HepG2 (cell line): ENCODE measurements around the gene CD300LG. TPM values are rescaled to one million over a fixed set of nuclear protein-coding genes. Genes with fewer than 3 reads are reported as not detected.

Experiments used
- ATAC-seq: fragments of 200-7000 bp; cut with Tn5 transposase; 3 replicates; pipeline ENCODE4 v1.9.1; 2020; ENCODE audit warnings: mild to moderate bottlenecking, moderate library complexity
- BruUV-seq: library from RNA; stranded (reverse); fragments of 400-500 nt; replicated peaks from 2 replicates; lab custom pipeline; 2021; lab: Mats Ljungman, UMichigan
- CTCF ChIA-PET: fragments of 300-600 bp; formaldehyde crosslinking; extraction: SDS; loops from one replicate; lab custom pipeline; 2021; ENCODE audit warnings: low total read pairs, inconsistent platforms, low intra/inter-chr PET ratio; lab: Yijun Ruan, JAX
- POLR2A ChIA-PET: fragments of 350-600 bp; sonication (Branson Sonifier 250); formaldehyde crosslinking; loops from one replicate; lab custom pipeline; 2020; ENCODE audit warnings: antibody characterized with exemption, inconsistent platforms; lab: Yijun Ruan, JAX
- DNase-seq: peaks from one replicate; pipeline ENCODE4 v3.0.0-alpha.2; 2015; ENCODE audit warnings: low spot score
- FAIRE-seq: peaks from 3 replicates; lab custom pipeline; 2011; peaks lifted over from hg19 to GRCh38; lab: Jason Lieb, UNC
- H2AFZ ChIP-seq: one replicate; pipeline ENCODE4 v1.6.1; 2011; ENCODE audit warnings: low read length, inconsistent platforms
- H3K27ac ChIP-seq: fragments of 300-600 bp; 3 replicates; pipeline ENCODE4 v1.8.0; 2011; ENCODE audit warnings: mixed run types, mild to moderate bottlenecking, mixed read lengths, low read length, inconsistent platforms; ENCODE audit not compliant: insufficient read depth; ENCODE audit errors: extremely low read length
- H3K27me3 ChIP-seq, 2 experiments: fragments of 200-600 bp in 1 of 2; 2 replicates in 1 of 2; 3 replicates in 1 of 2; pipeline versions ENCODE4 v1.6.0 to v1.8.0; 2011; ENCODE audit warnings: low read length in 2 of 2, mild to moderate bottlenecking in 2 of 2, moderate library complexity in 2 of 2, inconsistent platforms in 1 of 2; ENCODE audit not compliant: insufficient read depth in 2 of 2, control insufficient read depth in 1 of 2
- H3K36me3 ChIP-seq, 2 experiments: fragments of 200-600 bp in 1 of 2; replicated peaks in 1 of 2; 2 replicates in 1 of 2; 3 replicates in 1 of 2; pipeline versions ENCODE4 v1.5.1 to v1.8.0; 2011; ENCODE audit warnings: low read length in 2 of 2, inconsistent platforms in 1 of 2; ENCODE audit not compliant: insufficient read depth in 2 of 2, control insufficient read depth in 1 of 2
- H3K4me1 ChIP-seq: 2 replicates; pipeline ENCODE4 v1.5.1; 2012; ENCODE audit warnings: low read length, inconsistent platforms; ENCODE audit not compliant: insufficient read depth
- H3K4me2 ChIP-seq: 2 replicates; pipeline ENCODE4 v1.6.0; 2011; ENCODE audit warnings: low read depth, low read length, inconsistent platforms
- H3K4me3 ChIP-seq, 3 experiments: fragments of 200-600 bp in 1 of 3; sonication (generic), shearing (Covaris generic) in 1 of 3; replicated peaks in 1 of 3; 2 replicates each; pipeline ENCODE4 v1.5.1; 2011 to 2016; ENCODE audit warnings: low read length in 3 of 3, inconsistent platforms in 2 of 3, low read depth in 2 of 3, mild to moderate bottlenecking in 2 of 3, control low read depth in 1 of 3, mixed read lengths in 1 of 3; ENCODE audit not compliant: insufficient read depth in 1 of 3
- H3K79me2 ChIP-seq: one replicate; pipeline ENCODE4 v1.6.1; 2011; ENCODE audit warnings: low read length, inconsistent platforms; ENCODE audit not compliant: insufficient read depth
- H3K9ac ChIP-seq: 2 replicates; pipeline ENCODE4 v1.6.0; 2011; ENCODE audit warnings: mild to moderate bottlenecking, low read depth, low read length, inconsistent platforms; ENCODE audit not compliant: insufficient read depth
- H3K9me3 ChIP-seq: 2 replicates; pipeline ENCODE4 v1.5.1; 2012; ENCODE audit warnings: mild to moderate bottlenecking, low read length
- H4K20me1 ChIP-seq: 2 replicates; pipeline ENCODE4 v1.6.0; 2011; ENCODE audit warnings: inconsistent platforms, mild to moderate bottlenecking, low read length, moderate library complexity; ENCODE audit not compliant: insufficient read depth
- ASH2L ChIP-seq: fragments of 300-600, 200-600 bp; sonication (generic); IDR thresholded peaks from 2 replicates; pipeline ENCODE4 v1.7.0; 2017; ENCODE audit warnings: low read depth, mild to moderate bottlenecking, moderate library complexity, mixed read lengths, low read length; ENCODE audit not compliant: insufficient read length
- FOXA3 ChIP-seq: IDR thresholded peaks from 2 replicates; pipeline ENCODE4 v1.6.1; 2016; ENCODE audit warnings: missing genetic modification reagents, missing compliant biosample characterization
- HMG20A ChIP-seq: IDR thresholded peaks from 2 replicates; pipeline ENCODE4 v1.6.1; 2016; ENCODE audit warnings: borderline replicate concordance
- PHF5A ChIP-seq: IDR thresholded peaks from one replicate; pipeline ENCODE4 v1.6.1; 2018; ENCODE audit warnings: low read depth, missing genetic modification reagents; ENCODE audit not compliant: unreplicated experiment
- RNF2 ChIP-seq: fragments of 450-650 bp; conservative IDR thresholded peaks from 2 replicates; pipeline ENCODE4 v1.6.1; 2016; ENCODE audit warnings: low read depth
- TCF7 ChIP-seq: sonication (generic); IDR thresholded peaks from 2 replicates; pipeline ENCODE4 v1.6.1; 2016; ENCODE audit warnings: antibody characterized with exemption, low read depth
- ZFP62 ChIP-seq: sonication (generic); formaldehyde crosslinking; IDR thresholded peaks from 2 replicates; pipeline ENCODE4 v1.4.0; 2020; ENCODE audit warnings: missing genetic modification reagents
- ZNF256 ChIP-seq: sonication (generic); formaldehyde crosslinking; conservative IDR thresholded peaks from 2 replicates; pipeline ENCODE4 v1.4.0; 2020; ENCODE audit warnings: missing genetic modification reagents
- ZNF337 ChIP-seq: sonication (generic); formaldehyde crosslinking; IDR thresholded peaks from 2 replicates; pipeline ENCODE4 v1.5.1; 2020; ENCODE audit warnings: missing genetic modification reagents, low read depth, mild to moderate bottlenecking, borderline replicate concordance
- ZNF44 ChIP-seq: sonication (generic); formaldehyde crosslinking; IDR thresholded peaks from 2 replicates; pipeline ENCODE4 v1.5.1; 2020; ENCODE audit warnings: mild to moderate bottlenecking, missing genetic modification reagents
- WGBS: methylation state at CpG from one replicate; pipeline ENCODE4 v1.1.6; 2017; ENCODE audit warnings: low lambda C conversion rate; 5-methylcytosine and 5-hydroxymethylcytosine counted together
- in situ Hi-C: cut with HindIII; loops from 2 replicates; pipeline ENCODE4 v1.10.0; 2017; ENCODE audit warnings: low pct_unique_long_range_greater_than_20kb; ENCODE audit not compliant: extremely low pct_ligation_motif_present
- intact Hi-C: fragments of 100-400 bp; cut with micrococcal nuclease; formaldehyde crosslinking; loops from one replicate; pipeline ENCODE4 v1.10.0; 2022; ENCODE audit not compliant: unreplicated experiment
- polyA plus RNA-seq, 8 experiments: library from polyadenylated mRNA; depleted of rRNA in 3 of 8; stranded (reverse) in 7 of 8; unstranded in 1 of 8; fragments of >200 nt; fragmentation: Illumina TruSeq in 4 of 8; extraction: Trizol in 4 of 8; gene quantifications; 2 replicates each; pipeline versions ENCODE4 v1.2.1 to v1.2.3, GENCODE V29; 2011 to 2016; ENCODE audit warnings: low read depth in 4 of 8, missing spikeins in 1 of 8, mixed read lengths in 1 of 8; ENCODE audit not compliant: insufficient read depth in 1 of 8
- total RNA-seq, 5 experiments: library from RNA; depleted of rRNA; stranded (reverse); fragments of >200 nt; fragmentation: Illumina TruSeq; extraction: Trizol; gene quantifications; 2 replicates each; pipeline ENCODE4 v1.2.3, GENCODE V29; 2016; ENCODE audit warnings: low read depth in 1 of 5
- TF ChIP-seq, protein P1 (sequence below): sonication (generic); formaldehyde crosslinking; IDR thresholded peaks from 2 replicates; pipeline ENCODE4 v1.8.0; 2022; ENCODE audit warnings: low read depth, missing genetic modification reagents
- TF ChIP-seq, protein P2 (sequence below): sonication (generic); formaldehyde crosslinking; IDR thresholded peaks from 2 replicates; pipeline ENCODE4 v1.4.0; 2020; ENCODE audit warnings: missing genetic modification reagents
- TF ChIP-seq, protein P3 (sequence below): sonication (generic); formaldehyde crosslinking; IDR thresholded peaks from 2 replicates; pipeline ENCODE4 v1.5.0; 2020; ENCODE audit warnings: missing genetic modification reagents, mild to moderate bottlenecking, borderline replicate concordance

The CD300LG gene
- total and polyA plus RNA-seq, 2 of the 13 experiments (the other 11 are each of a cell fraction or from before 2014, with no cell fraction given) = not detected

DNA sequence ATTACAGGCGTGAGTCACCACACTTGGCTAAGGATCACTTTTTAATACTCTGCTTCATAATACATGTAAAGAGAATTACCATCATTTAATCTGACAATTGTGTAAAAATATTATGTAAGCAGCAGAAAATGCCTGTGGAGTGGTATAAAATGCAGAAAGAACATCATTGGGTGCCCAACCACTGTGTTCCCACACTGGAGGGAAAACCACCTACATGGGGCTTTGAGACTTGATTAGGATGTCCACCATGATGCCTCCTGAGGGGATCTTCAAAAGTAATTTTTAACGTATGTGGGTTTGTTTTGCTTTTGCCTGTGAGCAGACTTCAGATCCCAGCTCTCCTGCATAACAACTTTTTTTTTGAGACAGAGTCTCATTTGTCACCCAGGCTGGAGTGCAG lies 47.9 kb upstream of the CD300LG start:
- POLR2A ChIA-PET = no interaction called here
- Histone ChIP-seq H4K20me1 (no peaks in the 10 kb centered on the region), H3K9me3 (no peaks in the 10 kb centered on the region)
- CTCF ChIA-PET = no interaction called here
- TF ChIP-seq, protein P1, sequence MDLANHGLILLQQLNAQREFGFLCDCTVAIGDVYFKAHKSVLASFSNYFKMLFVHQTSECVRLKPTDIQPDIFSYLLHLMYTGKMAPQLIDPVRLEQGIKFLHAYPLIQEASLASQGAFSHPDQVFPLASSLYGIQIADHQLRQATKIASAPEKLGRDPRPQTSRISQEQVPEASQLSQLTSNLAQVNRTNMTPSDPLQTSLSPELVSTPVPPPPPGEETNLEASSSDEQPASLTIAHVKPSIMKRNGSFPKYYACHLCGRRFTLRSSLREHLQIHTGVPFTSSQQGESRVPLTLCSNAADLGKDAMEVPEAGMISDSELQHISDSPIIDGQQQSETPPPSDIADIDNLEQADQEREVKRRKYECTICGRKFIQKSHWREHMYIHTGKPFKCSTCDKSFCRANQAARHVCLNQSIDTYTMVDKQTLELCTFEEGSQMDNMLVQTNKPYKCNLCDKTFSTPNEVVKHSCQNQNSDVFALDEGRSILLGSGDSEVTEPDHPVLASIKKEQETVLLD (CRISPR knock-in tag) = no peak
- TF ChIP-seq ZFP62 (no peak), TCF7 (no peak), ZNF44 (CRISPR knock-in tag) (no peak), HMG20A (CRISPR knock-in tag) (no peak), RNF2 (no peak), FOXA3 (CRISPR knock-in tag) (no peak), ASH2L (no peak), ZNF256 (no peak), PHF5A (CRISPR knock-in tag) (no peak), ZNF337 (no peak)
- TF ChIP-seq, protein P2, sequence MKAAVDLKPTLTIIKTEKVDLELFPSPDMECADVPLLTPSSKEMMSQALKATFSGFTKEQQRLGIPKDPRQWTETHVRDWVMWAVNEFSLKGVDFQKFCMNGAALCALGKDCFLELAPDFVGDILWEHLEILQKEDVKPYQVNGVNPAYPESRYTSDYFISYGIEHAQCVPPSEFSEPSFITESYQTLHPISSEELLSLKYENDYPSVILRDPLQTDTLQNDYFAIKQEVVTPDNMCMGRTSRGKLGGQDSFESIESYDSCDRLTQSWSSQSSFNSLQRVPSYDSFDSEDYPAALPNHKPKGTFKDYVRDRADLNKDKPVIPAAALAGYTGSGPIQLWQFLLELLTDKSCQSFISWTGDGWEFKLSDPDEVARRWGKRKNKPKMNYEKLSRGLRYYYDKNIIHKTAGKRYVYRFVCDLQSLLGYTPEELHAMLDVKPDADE (CRISPR knock-in tag) = no peak
- TF ChIP-seq, protein P3, sequence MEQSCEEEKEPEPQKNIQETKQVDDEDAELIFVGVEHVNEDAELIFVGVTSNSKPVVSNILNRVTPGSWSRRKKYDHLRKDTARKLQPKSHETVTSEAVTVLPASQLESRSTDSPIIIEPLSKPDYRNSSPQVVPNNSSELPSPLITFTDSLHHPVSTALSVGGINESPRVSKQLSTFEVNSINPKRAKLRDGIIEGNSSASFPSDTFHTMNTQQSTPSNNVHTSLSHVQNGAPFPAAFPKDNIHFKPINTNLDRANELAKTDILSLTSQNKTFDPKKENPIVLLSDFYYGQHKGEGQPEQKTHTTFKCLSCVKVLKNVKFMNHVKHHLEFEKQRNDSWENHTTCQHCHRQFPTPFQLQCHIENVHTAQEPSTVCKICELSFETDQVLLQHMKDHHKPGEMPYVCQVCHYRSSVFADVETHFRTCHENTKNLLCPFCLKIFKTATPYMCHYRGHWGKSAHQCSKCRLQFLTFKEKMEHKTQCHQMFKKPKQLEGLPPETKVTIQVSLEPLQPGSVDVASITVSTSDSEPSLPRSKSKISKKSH = no peak
- TF ChIP-seq, all 625 proteins: peak for 0
- no TSS peak for BruUV-seq
- H3K4me2 ChIP-seq = no peak overlapping the region
- H3K36me3 ChIP-seq = no peaks in the 10 kb centered on the region
- ATAC-seq = no peak
- H3K79me2 ChIP-seq = no peaks in the 10 kb centered on the region
- FAIRE-seq = no peak
- H3K4me3 ChIP-seq = no peak overlapping the region
- peaks cover 53% of the 10 kb centered on the region for H3K4me1 ChIP-seq
- intact Hi-C loops = no loop called here
- H3K27ac ChIP-seq = no peak overlapping the region
- WGBS = 82% methylated on average over 2 of the region's 2 CpGs
- no peak for DNase-seq
- in situ Hi-C loops = no loop called here
- 0 out of 5 replicates have a peak, but pooled peaks cover 0 to 10% of the 10 kb centered on the region in 2 experiments for H3K27me3 ChIP-seq
- no peak overlapping the region for H2AFZ ChIP-seq
- no peak overlapping the region for H3K9ac ChIP-seq
